ENCODE measurements around the gene PFDN2.
"Not testable (repeated sequence)": the region's sequence is repeated elsewhere in the genome, so short reads cannot be mapped to it uniquely, and the experiment has no call there.

Gene PFDN2

DNA sequence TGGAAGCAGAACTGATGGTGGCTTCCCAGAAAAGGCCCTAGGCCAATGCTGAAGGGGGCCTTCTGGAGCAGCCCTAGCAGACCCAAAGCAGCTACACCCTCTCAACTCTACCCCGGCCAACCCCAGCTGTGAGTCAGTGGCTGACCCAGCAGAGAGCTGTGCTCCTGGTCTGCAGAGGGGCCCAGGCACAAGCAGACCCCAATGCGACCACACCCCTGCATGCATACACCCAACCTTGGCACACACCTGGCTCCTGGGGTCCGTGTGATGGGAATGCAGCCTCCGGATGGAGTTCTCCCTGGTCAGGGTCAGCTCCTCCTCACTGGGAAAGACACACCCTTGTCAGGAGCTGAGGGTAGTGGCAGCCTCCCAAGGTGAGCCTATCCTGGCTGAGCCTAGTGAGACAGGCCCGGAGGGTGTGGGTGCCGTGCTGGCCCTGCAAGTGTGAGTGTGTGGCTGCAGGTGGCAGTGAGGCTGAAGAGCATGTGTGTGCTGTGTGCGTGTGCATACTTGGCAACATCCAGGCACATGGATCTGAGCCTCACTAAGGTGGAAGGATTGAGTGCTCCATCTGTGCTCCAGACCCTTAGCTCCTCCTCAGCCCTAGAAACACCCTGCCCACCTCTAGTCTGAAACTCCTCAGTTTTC is 44.2 kb downstream of the PFDN2 start:
- H3K4me1 ChIP-seq (ENCODE audit: control insufficient read depth, insufficient read depth, low read length, poor library complexity, severe bottlenecking): peaks cover 18% of the 10 kb centered on the region
- no peak overlapping the region for H3K4me3 ChIP-seq (ENCODE audit: insufficient read depth, low read depth, low read length, poor library complexity, severe bottlenecking)
- DNase-seq: no peak
- no peak overlapping the region for H3K27ac ChIP-seq (ENCODE audit: insufficient read depth, low read length, poor library complexity, severe bottlenecking)
- no peaks in the 10 kb centered on the region for H3K27me3 ChIP-seq (replicated peaks; ENCODE audit: control insufficient read depth, insufficient read depth, low read length, poor library complexity, severe bottlenecking)
- H3K9me3 ChIP-seq (ENCODE audit: control insufficient read depth, low read length): no peaks in the 10 kb centered on the region
- H3K36me3 ChIP-seq (ENCODE audit: control insufficient read depth, insufficient read depth, low read length): no peaks in the 10 kb centered on the region

DNA sequence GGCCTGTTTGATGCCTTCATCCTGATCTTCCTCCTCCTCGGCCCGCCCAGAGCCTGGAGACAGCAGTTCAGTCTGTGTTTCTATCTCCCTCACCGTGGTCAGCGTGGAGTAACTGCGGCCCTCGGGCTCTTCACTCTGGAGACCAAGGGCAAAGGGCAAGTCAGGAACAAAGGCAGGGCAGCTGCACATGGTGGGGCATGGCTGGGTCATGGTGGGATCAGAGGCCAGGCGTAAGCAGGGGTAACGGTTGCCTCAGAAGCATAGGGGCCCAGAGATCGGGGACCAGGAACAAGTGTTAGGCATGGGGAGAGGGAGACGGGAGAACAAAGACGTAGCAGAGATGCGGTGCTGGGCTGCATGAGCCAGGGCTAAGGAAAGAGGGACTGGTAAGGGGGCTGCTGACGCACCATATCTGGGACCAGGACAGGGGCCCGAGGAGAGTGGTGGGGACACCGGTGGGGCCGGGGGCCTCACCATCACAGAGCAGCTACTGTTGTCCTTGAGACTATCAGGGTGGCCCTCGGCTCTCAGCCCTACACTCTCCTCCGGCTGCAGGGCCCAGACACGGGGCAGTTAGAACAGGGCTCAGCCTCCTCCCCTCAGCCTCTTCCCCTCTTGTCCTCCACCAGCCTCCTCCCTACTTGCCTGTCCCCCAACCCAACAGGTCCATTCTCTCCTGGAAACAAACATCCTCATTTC is 44.9 kb downstream of the PFDN2 start:
- no peaks in the 10 kb centered on the region for H3K36me3 ChIP-seq (ENCODE audit: control insufficient read depth, insufficient read depth, low read length)
- H3K27ac ChIP-seq (ENCODE audit: insufficient read depth, low read length, poor library complexity, severe bottlenecking): no peak overlapping the region
- no peak overlapping the region for H3K4me3 ChIP-seq (ENCODE audit: insufficient read depth, low read depth, low read length, poor library complexity, severe bottlenecking)
- H3K9me3 ChIP-seq (ENCODE audit: control insufficient read depth, low read length): no peaks in the 10 kb centered on the region
- H3K4me1 ChIP-seq (ENCODE audit: control insufficient read depth, insufficient read depth, low read length, poor library complexity, severe bottlenecking): peaks cover 22% of the 10 kb centered on the region
- DNase-seq: no peak
- no peaks in the 10 kb centered on the region for H3K27me3 ChIP-seq (replicated peaks; ENCODE audit: control insufficient read depth, insufficient read depth, low read length, poor library complexity, severe bottlenecking)

DNA sequence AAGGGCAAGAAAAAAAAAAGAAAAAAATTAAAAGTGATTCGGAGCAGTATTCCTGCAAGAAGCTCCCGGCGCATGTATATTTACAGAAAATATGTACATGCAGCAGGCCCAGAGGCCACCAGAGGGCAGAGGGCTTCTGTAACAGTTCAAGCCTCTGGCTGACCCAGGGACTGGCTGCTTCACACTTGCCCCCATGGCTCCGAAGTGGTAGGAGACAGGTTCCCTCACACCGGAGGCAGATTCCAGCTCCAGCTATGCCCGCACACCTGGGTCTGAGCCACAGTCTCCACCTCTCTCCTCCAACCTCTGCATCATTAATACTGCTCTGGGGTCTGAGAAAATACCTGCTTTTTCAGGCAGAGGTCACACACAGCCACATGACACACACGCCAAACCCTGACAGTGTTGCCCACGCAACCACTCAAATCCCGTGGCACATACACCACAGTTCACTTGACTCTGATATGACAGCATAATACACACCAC is 45.9 kb downstream of the PFDN2 start:
- H3K4me1 ChIP-seq (ENCODE audit: control insufficient read depth, insufficient read depth, low read length, poor library complexity, severe bottlenecking): peaks cover 31% of the 10 kb centered on the region
- H3K36me3 ChIP-seq (ENCODE audit: control insufficient read depth, insufficient read depth, low read length): no peaks in the 10 kb centered on the region
- no peaks in the 10 kb centered on the region for H3K27me3 ChIP-seq (replicated peaks; ENCODE audit: control insufficient read depth, insufficient read depth, low read length, poor library complexity, severe bottlenecking)
- H3K4me3 ChIP-seq (ENCODE audit: insufficient read depth, low read depth, low read length, poor library complexity, severe bottlenecking): no peak overlapping the region
- no peaks in the 10 kb centered on the region for H3K9me3 ChIP-seq (ENCODE audit: control insufficient read depth, low read length)
- DNase-seq: peak in 2 of 3 donors; percentile 9 to 22
- H3K27ac ChIP-seq (ENCODE audit: insufficient read depth, low read length, poor library complexity, severe bottlenecking): no peak overlapping the region

GRCh38 chr1:161070761-161071160 is 47.1 kb downstream of the PFDN2 start:
- Histone ChIP-seq H3K9me3 (ENCODE audit: control insufficient read depth, low read length) (no peaks in the 10 kb centered on the region), H3K4me1 (ENCODE audit: control insufficient read depth, insufficient read depth, low read length, poor library complexity, severe bottlenecking) (peaks cover 42% of the 10 kb centered on the region), H3K27me3 (replicated peaks; ENCODE audit: control insufficient read depth, insufficient read depth, low read length, poor library complexity, severe bottlenecking) (no peaks in the 10 kb centered on the region), H3K4me3 (ENCODE audit: insufficient read depth, low read depth, low read length, poor library complexity, severe bottlenecking) (no peak overlapping the region), H3K36me3 (ENCODE audit: control insufficient read depth, insufficient read depth, low read length) (peaks cover 4% of the 10 kb centered on the region), H3K27ac (ENCODE audit: insufficient read depth, low read length, poor library complexity, severe bottlenecking) (no peak overlapping the region)
- no peak for DNase-seq

DNA sequence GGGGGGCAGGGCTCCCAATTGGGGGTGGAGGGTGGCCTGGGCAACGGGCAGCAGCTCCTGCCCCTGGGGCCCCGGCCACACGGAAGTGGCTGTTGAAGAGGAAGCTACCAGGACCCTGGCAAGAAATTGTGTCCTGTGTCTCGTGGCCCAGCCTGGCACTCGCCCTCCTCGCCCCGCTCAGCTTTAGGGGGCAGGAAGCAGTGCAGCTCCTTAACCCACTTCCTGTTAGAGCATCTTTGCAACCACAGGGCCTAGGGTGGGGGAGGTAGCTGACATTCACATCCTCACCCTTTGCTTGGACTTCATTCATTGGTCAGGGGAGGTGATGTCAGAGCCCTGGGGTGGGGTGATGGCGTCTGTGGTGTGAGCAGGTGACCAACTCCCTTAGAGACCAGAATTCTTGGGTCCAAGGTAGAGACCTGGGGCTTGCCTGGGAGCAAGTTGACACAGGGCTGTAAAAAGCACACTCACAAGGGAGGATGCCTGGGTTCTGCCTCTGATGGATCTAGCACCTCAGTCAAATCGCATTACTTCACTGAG is 48.0 kb downstream of the PFDN2 start, which contains the start of gene ARHGAP30:
Gene ARHGAP30 (minus strand): TSS at position 161 of the 540 bp plus-strand sequence. CDS start 267 bp downstream, outside the sequence.
- peak; percentile 73 to 77 (median 76) for DNase-seq
- Histone ChIP-seq H3K36me3 (ENCODE audit: control insufficient read depth, insufficient read depth, low read length) (peaks cover 4% of the 10 kb centered on the region), H3K4me1 (ENCODE audit: control insufficient read depth, insufficient read depth, low read length, poor library complexity, severe bottlenecking) (peaks cover 48% of the 10 kb centered on the region), H3K9me3 (ENCODE audit: control insufficient read depth, low read length) (no peaks in the 10 kb centered on the region), H3K27me3 (replicated peaks; ENCODE audit: control insufficient read depth, insufficient read depth, low read length, poor library complexity, severe bottlenecking) (no peaks in the 10 kb centered on the region), H3K4me3 (ENCODE audit: insufficient read depth, low read depth, low read length, poor library complexity, severe bottlenecking) (peak within 1 kb of the TSS; percentile 89), H3K27ac (ENCODE audit: insufficient read depth, low read length, poor library complexity, severe bottlenecking) (peak within 1 kb of the TSS; percentile 94)

GRCh38 chr1:161069241-161069640 is 48.6 kb downstream of the PFDN2 start:
- Histone ChIP-seq H3K9me3 (ENCODE audit: control insufficient read depth, low read length) (no peaks in the 10 kb centered on the region), H3K27me3 (replicated peaks; ENCODE audit: control insufficient read depth, insufficient read depth, low read length, poor library complexity, severe bottlenecking) (no peaks in the 10 kb centered on the region), H3K36me3 (ENCODE audit: control insufficient read depth, insufficient read depth, low read length) (peaks cover 4% of the 10 kb centered on the region), H3K27ac (ENCODE audit: insufficient read depth, low read length, poor library complexity, severe bottlenecking) (peak overlapping the region; percentile 94), H3K4me1 (ENCODE audit: control insufficient read depth, insufficient read depth, low read length, poor library complexity, severe bottlenecking) (peaks cover 53% of the 10 kb centered on the region), H3K4me3 (ENCODE audit: insufficient read depth, low read depth, low read length, poor library complexity, severe bottlenecking) (peak overlapping the region; percentile 89)
- DNase-seq: no peak

GRCh38 chr1:161068306-161069234 is 49.3 kb downstream of the PFDN2 start:
- Histone ChIP-seq H3K36me3 (ENCODE audit: control insufficient read depth, insufficient read depth, low read length) (peaks cover 4% of the 10 kb centered on the region), H3K9me3 (ENCODE audit: control insufficient read depth, low read length) (no peaks in the 10 kb centered on the region), H3K27ac (ENCODE audit: insufficient read depth, low read length, poor library complexity, severe bottlenecking) (peak overlapping the region; percentile 94), H3K4me1 (ENCODE audit: control insufficient read depth, insufficient read depth, low read length, poor library complexity, severe bottlenecking) (peaks cover 58% of the 10 kb centered on the region), H3K4me3 (ENCODE audit: insufficient read depth, low read depth, low read length, poor library complexity, severe bottlenecking) (peak overlapping the region; percentile 89), H3K27me3 (replicated peaks; ENCODE audit: control insufficient read depth, insufficient read depth, low read length, poor library complexity, severe bottlenecking) (no peaks in the 10 kb centered on the region)
- peak; percentile 77 to 80 (median 79) for DNase-seq

DNA sequence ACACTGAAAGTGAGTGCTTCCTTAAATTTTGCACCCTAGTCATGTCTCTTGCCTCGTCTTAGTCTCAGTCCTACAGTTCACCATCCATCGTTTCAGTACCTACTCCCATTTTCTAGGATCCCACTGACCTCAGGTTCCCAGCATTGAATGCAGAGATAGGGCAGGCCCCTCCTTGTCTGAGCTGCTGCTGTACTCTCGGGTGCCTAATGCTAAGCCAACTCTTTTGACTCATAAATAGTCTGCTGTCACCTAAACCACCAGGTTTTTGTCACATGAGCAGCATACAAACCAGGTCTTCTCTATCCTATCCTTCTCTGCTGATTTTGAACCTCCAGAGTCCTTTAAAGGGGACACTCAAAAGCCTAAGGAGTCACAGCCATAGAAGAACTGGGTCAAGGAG is 51.1 kb downstream of the PFDN2 start:
- H3K27ac ChIP-seq (ENCODE audit: insufficient read depth, low read length, poor library complexity, severe bottlenecking): peak overlapping the region; percentile 94
- H3K4me1 ChIP-seq (ENCODE audit: control insufficient read depth, insufficient read depth, low read length, poor library complexity, severe bottlenecking): peaks cover 58% of the 10 kb centered on the region
- no peaks in the 10 kb centered on the region for H3K27me3 ChIP-seq (replicated peaks; ENCODE audit: control insufficient read depth, insufficient read depth, low read length, poor library complexity, severe bottlenecking)
- H3K4me3 ChIP-seq (ENCODE audit: insufficient read depth, low read depth, low read length, poor library complexity, severe bottlenecking): peak overlapping the region; percentile 33
- no peaks in the 10 kb centered on the region for H3K9me3 ChIP-seq (ENCODE audit: control insufficient read depth, low read length)
- H3K36me3 ChIP-seq (ENCODE audit: control insufficient read depth, insufficient read depth, low read length): peaks cover 4% of the 10 kb centered on the region
- DNase-seq: no peak

DNA sequence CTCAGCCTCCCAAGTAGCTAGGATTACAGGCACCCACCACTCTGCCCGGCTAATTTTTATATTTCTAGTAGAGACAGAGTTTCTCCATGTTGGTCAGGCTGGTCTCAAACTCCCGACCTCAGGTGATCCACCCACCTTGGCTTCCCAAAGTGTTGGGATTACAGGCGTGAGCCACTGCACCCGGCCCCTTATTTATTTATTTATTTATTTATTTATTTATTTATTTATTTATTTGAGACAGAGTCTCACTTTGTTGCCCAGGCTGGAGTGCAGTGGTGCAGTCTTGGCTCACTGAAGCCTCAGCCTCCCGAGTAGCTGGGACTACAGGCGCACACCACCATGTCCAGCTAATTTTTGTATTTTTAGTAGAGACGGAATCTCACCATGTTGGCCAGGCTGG is 52.2 kb downstream of the PFDN2 start:
- not testable (repeated sequence) for H3K9me3 ChIP-seq (ENCODE audit: control insufficient read depth, low read length); DNase-seq; H3K27me3 ChIP-seq (replicated peaks; ENCODE audit: control insufficient read depth, insufficient read depth, low read length, poor library complexity, severe bottlenecking); H3K27ac ChIP-seq (ENCODE audit: insufficient read depth, low read length, poor library complexity, severe bottlenecking); H3K4me3 ChIP-seq (ENCODE audit: insufficient read depth, low read depth, low read length, poor library complexity, severe bottlenecking); H3K36me3 ChIP-seq (ENCODE audit: control insufficient read depth, insufficient read depth, low read length)
- peaks cover 62% of the 10 kb centered on the region for H3K4me1 ChIP-seq (ENCODE audit: control insufficient read depth, insufficient read depth, low read length, poor library complexity, severe bottlenecking)

All from effector memory CD4-positive, alpha-beta T cell (primary cell).